Bronchial epithelial cell (primary cell): ENCODE measurements around the gene ANGPTL1. TPM values are rescaled to one million over a fixed set of nuclear protein-coding genes. Genes with fewer than 3 reads are reported as not detected.
"Not testable (repeated sequence)": the region's sequence is repeated elsewhere in the genome, so short reads cannot be mapped to it uniquely, and the experiment has no call there.

Experiments
- DNase-seq: peaks from one replicate; pipeline ENCODE4 v3.0.0-alpha.2; 2010; ENCODE audit warnings: low read depth
- FAIRE-seq: peaks from 2 replicates; lab custom pipeline; 2011; peaks lifted over from hg19 to GRCh38; lab: Jason Lieb, UNC
- H3K27me3 ChIP-seq: 2 replicates; pipeline ENCODE4 v1.5.1; 2011; ENCODE audit warnings: low read length; ENCODE audit not compliant: control insufficient read depth, insufficient read depth
- H3K36me3 ChIP-seq: 2 replicates; pipeline ENCODE4 v1.5.1; 2011; ENCODE audit warnings: low read length; ENCODE audit not compliant: control insufficient read depth, insufficient read depth
- H3K4me3 ChIP-seq: 2 replicates; pipeline ENCODE4 v1.5.1; 2011; ENCODE audit warnings: mild to moderate bottlenecking, low read depth, low read length, control low read depth
- total RNA-seq: library from RNA; depleted of rRNA; stranded (reverse); fragments of >200 nt; gene quantifications from 2 replicates; pipeline ENCODE4 v1.2.1, GENCODE V29; 2014
- TF ChIP-seq, protein P1 (sequence below): IDR thresholded peaks from 2 replicates; pipeline ENCODE4 v1.5.1; 2011; ENCODE audit warnings: mild to moderate bottlenecking, moderate library complexity, low read length, control low read depth, inconsistent platforms; ENCODE audit not compliant: insufficient read depth, severe bottlenecking

The ANGPTL1 gene
- total RNA-seq, 1 donor from 2014 or later = not detected

DNA sequence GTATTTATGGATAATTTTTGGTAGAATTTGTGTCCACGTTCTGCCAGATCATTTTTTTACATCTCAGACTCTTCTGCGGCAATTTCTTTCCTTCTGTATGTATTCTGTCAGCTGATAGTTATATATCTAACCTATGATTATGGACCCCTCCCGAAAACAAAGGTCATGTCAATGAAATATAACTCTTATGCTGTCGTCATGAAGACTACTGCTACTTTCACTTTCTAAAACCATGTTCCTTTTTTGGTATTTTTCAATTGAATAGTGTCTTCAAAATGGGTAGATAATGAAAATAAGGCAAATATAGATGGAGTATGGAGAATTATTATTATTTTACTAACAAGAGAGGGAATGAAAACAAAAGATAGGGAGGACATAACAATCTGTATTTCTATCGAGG, 3.2 kb downstream of the ANGPTL1 start:
- FAIRE-seq = no peak

GRCh38 chr1:178864326-178864725, 6.6 kb downstream of the ANGPTL1 start:
- TF ChIP-seq, protein P1, sequence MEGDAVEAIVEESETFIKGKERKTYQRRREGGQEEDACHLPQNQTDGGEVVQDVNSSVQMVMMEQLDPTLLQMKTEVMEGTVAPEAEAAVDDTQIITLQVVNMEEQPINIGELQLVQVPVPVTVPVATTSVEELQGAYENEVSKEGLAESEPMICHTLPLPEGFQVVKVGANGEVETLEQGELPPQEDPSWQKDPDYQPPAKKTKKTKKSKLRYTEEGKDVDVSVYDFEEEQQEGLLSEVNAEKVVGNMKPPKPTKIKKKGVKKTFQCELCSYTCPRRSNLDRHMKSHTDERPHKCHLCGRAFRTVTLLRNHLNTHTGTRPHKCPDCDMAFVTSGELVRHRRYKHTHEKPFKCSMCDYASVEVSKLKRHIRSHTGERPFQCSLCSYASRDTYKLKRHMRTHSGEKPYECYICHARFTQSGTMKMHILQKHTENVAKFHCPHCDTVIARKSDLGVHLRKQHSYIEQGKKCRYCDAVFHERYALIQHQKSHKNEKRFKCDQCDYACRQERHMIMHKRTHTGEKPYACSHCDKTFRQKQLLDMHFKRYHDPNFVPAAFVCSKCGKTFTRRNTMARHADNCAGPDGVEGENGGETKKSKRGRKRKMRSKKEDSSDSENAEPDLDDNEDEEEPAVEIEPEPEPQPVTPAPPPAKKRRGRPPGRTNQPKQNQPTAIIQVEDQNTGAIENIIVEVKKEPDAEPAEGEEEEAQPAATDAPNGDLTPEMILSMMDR = no peak
- no peaks in the 10 kb centered on the region for H3K27me3 ChIP-seq
- H3K4me3 ChIP-seq = no peak overlapping the region
- H3K36me3 ChIP-seq = no peaks in the 10 kb centered on the region
- no peak for FAIRE-seq
- DNase-seq = no peak

More for the DNA sequence above, 3.2 kb downstream of the ANGPTL1 start:
- H3K36me3 ChIP-seq = no peaks in the 10 kb centered on the region
- no peak for DNase-seq
- no peak overlapping the region for H3K4me3 ChIP-seq
- TF ChIP-seq, protein P1 = no peak
- H3K27me3 ChIP-seq = no peaks in the 10 kb centered on the region

DNA sequence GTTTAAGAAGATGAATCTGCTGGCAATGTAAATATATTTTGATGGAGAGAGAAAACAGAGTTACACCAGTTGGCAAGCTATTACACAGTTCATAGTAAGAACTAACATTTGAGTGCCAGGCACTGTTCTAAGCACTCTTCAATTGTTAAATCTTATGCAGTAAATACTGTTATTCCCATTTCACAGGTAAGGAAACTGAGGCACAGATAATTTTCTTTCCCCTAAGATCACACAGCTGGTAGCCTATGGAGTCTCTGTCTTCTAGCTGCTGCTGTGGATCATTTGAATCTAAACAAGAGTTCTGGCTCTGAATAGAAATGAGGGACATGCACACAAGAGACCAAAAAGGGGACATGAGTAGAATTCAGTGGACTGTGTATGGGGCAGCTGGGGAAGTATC, 8.0 kb downstream of the ANGPTL1 start:
- Histone ChIP-seq H3K36me3 (no peaks in the 10 kb centered on the region), H3K4me3 (no peak overlapping the region), H3K27me3 (no peaks in the 10 kb centered on the region)
- FAIRE-seq (no peak), DNase-seq (no peak)
- TF ChIP-seq, protein P1 = no peak

GRCh38 chr1:178862416-178862815, 8.5 kb downstream of the ANGPTL1 start:
- TF ChIP-seq, protein P1 = no peak
- Histone ChIP-seq H3K36me3 (no peaks in the 10 kb centered on the region), H3K4me3 (no peak overlapping the region), H3K27me3 (no peaks in the 10 kb centered on the region)
- FAIRE-seq = no peak
- DNase-seq = no peak

DNA sequence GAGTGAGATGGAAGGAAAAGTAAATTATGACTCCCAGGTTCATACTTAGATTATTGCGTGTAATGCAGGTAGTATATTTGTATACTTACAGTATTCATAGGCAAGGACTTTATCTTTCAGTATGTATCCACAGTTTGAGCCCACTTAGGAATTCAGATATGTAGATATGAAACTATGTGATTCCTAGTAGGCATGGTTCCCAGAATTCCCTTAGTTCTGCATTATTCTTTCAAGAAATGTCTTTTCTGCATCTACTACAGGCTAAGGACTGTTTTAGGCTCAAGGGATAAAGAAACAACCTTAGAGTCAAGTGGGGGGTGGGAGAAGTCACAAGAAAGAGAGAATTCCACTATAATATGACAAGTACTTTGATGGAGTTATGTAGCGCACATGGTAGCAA, 13.8 kb downstream of the ANGPTL1 start:
- no peak overlapping the region for H3K4me3 ChIP-seq
- H3K36me3 ChIP-seq = no peaks in the 10 kb centered on the region
- TF ChIP-seq, protein P1 = no peak
- no peaks in the 10 kb centered on the region for H3K27me3 ChIP-seq
- DNase-seq (no peak), FAIRE-seq (no peak)

DNA sequence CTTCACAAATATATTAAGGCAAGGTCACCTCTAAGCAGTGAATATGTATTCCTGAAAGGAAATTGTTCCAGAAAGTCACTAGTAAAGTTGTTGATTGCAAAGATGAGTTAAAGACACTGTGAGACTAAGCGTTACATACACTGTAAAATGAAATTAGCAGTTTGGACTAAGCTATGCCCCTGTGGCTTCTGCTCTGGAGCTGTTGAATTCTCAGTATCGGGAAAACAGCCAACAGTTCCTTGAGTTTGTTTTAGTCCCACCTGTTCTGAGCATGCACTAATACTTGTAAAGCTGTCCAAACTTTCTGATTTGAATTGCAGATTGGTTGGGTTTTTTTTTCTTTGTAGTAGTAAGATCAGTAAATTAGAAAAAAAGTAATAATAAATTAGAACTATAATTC, 21.0 kb downstream of the ANGPTL1 start:
- no peaks in the 10 kb centered on the region for H3K36me3 ChIP-seq
- H3K27me3 ChIP-seq = no peaks in the 10 kb centered on the region
- DNase-seq (no peak), FAIRE-seq (no peak)
- TF ChIP-seq, protein P1 = no peak
- no peak overlapping the region for H3K4me3 ChIP-seq

DNA sequence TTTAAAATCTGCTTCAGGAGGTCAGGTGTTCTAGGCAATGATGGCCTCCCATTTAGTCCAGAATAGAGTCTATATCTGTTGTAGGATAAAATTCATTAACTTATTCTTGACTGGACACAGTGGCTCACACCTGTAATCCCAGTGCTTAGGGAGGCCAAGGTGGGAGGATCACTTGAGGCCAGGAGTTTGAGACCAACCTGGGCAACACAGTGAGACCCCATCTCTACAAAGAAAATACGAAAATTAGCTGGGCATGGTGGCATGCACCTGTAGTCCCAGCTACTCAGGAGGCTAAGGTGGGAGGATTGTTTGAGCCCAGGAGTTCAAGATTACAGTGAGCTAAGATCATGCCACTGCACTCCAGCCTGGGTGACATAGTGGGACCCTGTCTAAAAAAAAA, 23.0 kb downstream of the ANGPTL1 start:
- not testable (repeated sequence) for H3K4me3 ChIP-seq, H3K27me3 ChIP-seq, FAIRE-seq, DNase-seq, H3K36me3 ChIP-seq
